ENCODE measurements around the gene SLC25A26. TPM values are rescaled to one million over a fixed set of nuclear protein-coding genes. Genes with fewer than 3 reads are reported as not detected.

Gene SLC25A26
- total RNA-seq, 2 experiments from 2014 or later, result 11.7 to 12.0 TPM

DNA sequence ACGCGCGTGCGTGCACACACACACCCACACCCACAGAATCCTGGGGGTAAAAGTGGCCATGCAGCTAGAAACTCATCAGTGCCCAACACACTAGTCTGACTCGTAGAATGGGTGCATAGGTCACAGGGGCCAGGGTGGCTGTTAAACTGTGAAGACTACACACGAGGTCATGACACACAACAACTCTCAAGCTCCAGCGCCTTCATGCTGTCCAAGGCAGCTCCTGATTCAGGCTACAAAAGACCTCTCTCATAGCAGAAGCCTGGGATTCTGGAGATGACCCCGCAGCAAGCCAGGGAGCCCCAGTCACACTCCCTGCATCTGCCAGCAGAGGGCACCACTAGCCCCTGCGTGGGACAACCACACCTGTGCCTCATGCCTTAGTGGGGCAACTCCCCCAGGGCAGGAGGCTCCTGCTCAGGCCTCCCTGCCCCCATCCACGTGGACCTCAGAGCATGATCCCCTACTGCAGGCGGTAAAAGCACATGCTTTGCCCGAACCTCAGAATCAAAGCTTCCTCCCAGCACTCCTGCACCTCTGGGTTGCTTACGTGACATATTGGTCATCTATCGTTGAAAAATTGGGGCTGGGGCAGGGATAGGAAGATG is 186.9 kb downstream of the SLC25A26 start:
- H3K27ac Mint-ChIP-seq, result no peak overlapping the region
- DNase-seq, result peak; percentile 75
- CTCF ChIA-PET, result interaction anchor here (0.6 to 1.7 kb wide), 17 partner anchors 11 to 414 kb away, joined by 3 to 8 read pairs (median 3); no protein-coding TSS in a partner anchor
- no peaks in the 10 kb centered on the region for H3K27me3 Mint-ChIP-seq
- no peaks in the 10 kb centered on the region for H3K9me3 Mint-ChIP-seq
- peaks cover 5% of the 10 kb centered on the region for H3K4me1 Mint-ChIP-seq
- POLR2A ChIA-PET, result no interaction called here
- H3K36me3 Mint-ChIP-seq (ENCODE audit: low read depth), result peaks cover 8% of the 10 kb centered on the region
- H3K4me3 Mint-ChIP-seq, result no peak overlapping the region

DNA sequence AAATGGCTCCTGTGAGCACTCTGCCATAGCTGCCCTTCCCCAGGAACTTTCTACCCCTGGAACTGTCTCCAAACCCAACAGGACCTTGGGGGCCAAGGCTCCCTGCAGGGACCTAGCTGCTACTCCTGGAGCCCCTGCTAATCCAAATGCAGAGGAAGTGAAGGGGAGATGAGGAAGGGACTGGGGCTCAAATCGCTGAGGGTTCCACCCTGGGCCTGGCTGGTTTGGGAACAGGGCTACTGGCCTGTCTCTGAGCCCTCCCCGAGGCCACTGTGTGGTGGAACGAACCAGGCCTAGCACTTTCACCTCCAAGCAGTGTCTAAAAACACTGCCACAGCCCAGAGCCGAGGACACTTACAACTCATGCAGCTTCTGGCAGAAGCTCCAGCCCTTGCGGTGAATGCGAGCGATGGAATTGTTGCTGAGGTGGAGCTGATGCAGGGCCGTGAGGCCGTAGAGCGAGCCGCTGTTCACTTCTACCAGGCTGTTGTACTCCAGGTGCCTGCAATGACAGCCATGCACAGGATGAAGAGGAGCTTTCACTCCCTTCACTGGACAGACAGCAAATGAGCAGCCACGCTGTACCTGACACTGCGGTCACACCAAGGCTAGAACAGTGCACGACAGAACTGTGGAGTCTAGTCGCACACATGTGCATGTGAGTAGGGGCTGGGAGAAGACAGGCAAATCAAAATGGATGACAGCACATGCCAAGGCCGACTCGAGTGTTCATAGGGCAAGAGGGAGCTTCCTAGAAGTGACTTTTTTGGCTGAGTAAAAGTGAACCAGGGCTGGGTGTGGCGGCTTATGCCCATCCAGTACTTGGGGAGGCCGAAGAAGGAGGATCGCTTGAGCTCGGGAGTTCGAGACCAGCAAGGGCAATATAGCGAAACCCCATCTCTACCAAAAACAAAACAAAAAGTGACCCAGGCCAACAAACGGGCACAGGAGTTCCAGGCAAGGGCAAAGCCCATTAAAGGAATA is 189.3 kb downstream of the SLC25A26 start:
- peaks cover 11% of the 10 kb centered on the region for H3K36me3 Mint-ChIP-seq (ENCODE audit: low read depth)
- no peak for DNase-seq
- H3K27ac Mint-ChIP-seq, result no peak overlapping the region
- H3K9me3 Mint-ChIP-seq, result no peaks in the 10 kb centered on the region
- H3K4me3 Mint-ChIP-seq, result no peak overlapping the region
- H3K27me3 Mint-ChIP-seq, result no peaks in the 10 kb centered on the region
- peaks cover 6% of the 10 kb centered on the region for H3K4me1 Mint-ChIP-seq
- ChIA-PET CTCF (interaction anchor here (0.7 to 1.1 kb wide), 2 partner anchors 13 to 109 kb away, joined by 3 read pairs; no protein-coding TSS in a partner anchor), POLR2A (no interaction called here)

DNA sequence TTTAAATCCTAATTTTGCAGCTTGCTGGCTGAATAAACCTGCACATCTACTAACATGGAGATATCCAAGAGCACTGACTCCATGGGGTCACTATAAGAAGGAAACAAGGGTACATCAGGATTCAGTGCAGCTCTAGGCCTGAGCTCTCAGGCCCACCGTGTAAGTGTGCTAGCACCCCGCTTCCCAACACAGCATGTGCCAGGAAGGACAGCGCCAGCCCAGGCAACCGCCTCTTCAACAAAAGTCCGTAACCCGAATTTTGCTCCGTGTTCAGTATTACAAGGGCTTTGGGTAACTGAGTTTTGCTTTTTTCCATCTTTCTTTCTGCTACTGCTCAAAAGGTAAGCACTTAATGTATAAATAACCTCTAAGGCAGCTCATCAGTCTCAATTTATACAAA is 190.2 kb downstream of the SLC25A26 start:
- H3K4me1 Mint-ChIP-seq, result peaks cover 6% of the 10 kb centered on the region
- DNase-seq, result no peak
- H3K27me3 Mint-ChIP-seq, result no peaks in the 10 kb centered on the region
- ChIA-PET POLR2A (no interaction called here), CTCF (interaction anchor here (0.7 to 1.7 kb wide), 2 partner anchors 14 to 16 kb away, joined by 3 to 5 read pairs; no protein-coding TSS in a partner anchor)
- H3K4me3 Mint-ChIP-seq, result no peak overlapping the region
- no peak overlapping the region for H3K27ac Mint-ChIP-seq
- H3K9me3 Mint-ChIP-seq, result no peaks in the 10 kb centered on the region
- peaks cover 14% of the 10 kb centered on the region for H3K36me3 Mint-ChIP-seq (ENCODE audit: low read depth)

DNA sequence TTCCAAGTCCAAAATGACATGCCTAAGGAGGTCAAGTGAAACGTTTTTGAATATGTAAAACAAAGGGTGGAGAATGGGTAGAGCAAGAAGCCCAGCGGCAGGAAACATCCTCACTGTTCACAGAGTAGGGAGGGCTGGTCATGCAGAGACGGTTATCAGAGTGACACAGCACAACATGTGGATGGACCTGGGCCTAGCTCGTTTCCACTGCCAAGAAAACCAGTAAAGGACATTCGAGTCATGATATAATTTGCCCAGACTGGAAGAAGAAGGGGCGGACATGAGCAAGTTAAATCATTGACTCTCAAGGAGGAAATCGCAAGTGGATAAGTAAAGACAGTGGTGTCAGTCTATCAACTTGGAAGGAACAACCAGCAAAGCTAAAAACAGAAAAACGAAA is 190.7 kb downstream of the SLC25A26 start:
- ChIA-PET CTCF (interaction anchor here (1.7 kb wide), 1 partner anchor 16 kb away, joined by 5 read pairs; no protein-coding TSS in a partner anchor), POLR2A (no interaction called here)
- no peak overlapping the region for H3K27ac Mint-ChIP-seq
- no peaks in the 10 kb centered on the region for H3K27me3 Mint-ChIP-seq
- H3K4me1 Mint-ChIP-seq, result peaks cover 6% of the 10 kb centered on the region
- no peak for DNase-seq
- H3K36me3 Mint-ChIP-seq (ENCODE audit: low read depth), result peaks cover 19% of the 10 kb centered on the region
- H3K9me3 Mint-ChIP-seq, result no peaks in the 10 kb centered on the region
- H3K4me3 Mint-ChIP-seq, result no peak overlapping the region

DNA sequence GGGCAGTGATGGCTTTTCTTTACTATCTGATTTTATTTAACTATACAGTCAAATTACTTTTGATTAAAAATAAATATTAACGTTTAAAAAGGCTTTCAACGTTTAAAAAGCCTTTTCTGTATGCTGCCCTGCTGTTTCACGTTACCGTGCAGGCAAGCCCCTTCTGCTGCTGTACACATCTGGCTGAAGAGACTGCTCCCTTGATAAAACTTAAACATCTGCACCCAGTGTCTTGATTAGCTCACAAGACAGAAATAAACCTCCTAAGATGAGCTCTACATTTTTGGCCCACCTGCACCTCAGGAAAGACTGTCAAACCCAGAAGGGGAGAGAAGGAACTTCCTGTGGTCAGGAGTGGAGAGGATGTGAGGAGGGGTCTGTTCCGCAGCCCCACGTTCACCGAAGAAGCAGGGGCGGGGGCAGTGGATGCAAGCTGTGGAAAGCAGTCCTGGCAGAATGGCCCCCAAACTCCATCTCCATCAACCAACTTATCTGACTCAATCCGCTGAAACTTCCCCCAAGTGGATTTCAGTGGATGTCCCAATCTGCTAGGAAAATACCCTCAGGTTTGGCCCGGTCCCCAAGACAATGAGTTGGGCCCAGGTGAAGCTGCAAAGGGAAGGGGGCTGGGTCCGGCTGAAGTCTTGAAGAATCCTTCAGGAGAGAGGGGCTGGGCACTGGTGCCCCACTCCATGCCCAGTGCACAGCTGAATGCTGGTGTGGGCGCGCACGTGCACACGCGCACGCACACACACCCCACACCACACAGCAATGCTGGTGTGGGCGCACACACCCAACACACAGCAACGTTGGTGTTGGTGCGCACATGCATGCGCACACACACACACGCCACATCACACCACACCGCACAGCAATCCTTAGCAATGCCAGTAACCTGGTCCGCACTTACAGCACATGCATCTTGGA is 191.4 kb downstream of the SLC25A26 start:
- Mint-ChIP-seq H3K27me3 (no peaks in the 10 kb centered on the region), H3K36me3 (ENCODE audit: low read depth) (peaks cover 20% of the 10 kb centered on the region), H3K4me1 (peaks cover 6% of the 10 kb centered on the region), H3K27ac (no peak overlapping the region), H3K4me3 (no peak overlapping the region), H3K9me3 (no peaks in the 10 kb centered on the region)
- no peak for DNase-seq
- ChIA-PET CTCF (interaction anchor here (1.7 kb wide), 1 partner anchor 17 kb away, joined by 5 read pairs; no protein-coding TSS in a partner anchor), POLR2A (no interaction called here)

DNA sequence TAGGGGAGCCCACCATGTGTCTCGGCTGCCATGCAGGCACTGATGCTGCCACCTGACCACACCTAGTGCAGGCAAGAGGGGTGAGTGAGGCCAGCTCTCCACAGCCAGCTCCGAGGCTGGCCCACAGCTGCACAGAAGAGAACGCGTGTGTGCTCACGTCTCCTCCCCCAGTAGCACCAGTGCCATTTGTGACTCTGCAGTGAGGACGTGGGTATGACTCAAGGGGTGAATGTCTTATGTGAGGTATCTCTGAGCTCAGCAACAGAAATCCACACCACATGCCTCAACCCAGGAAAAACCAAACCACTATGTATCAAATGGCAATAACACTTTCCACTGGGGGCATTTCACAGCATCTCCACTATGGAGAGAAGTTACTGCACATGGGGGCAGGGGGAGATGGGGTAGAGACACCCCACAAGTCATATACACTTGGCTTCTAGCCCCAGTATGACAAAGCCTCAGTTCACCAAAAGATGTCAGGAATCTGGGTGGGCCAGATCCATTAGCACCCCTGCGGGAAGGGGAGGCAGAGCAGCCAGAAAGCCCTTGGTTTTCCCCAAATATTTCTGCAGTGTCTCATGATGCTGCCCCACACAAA is 192.4 kb downstream of the SLC25A26 start:
- DNase-seq, result no peak
- Mint-ChIP-seq H3K4me3 (no peak overlapping the region), H3K36me3 (ENCODE audit: low read depth) (peaks cover 16% of the 10 kb centered on the region), H3K27me3 (no peaks in the 10 kb centered on the region), H3K4me1 (peaks cover 6% of the 10 kb centered on the region), H3K9me3 (no peaks in the 10 kb centered on the region), H3K27ac (no peak overlapping the region)
- ChIA-PET POLR2A (no interaction called here), CTCF (no interaction called here)

DNA sequence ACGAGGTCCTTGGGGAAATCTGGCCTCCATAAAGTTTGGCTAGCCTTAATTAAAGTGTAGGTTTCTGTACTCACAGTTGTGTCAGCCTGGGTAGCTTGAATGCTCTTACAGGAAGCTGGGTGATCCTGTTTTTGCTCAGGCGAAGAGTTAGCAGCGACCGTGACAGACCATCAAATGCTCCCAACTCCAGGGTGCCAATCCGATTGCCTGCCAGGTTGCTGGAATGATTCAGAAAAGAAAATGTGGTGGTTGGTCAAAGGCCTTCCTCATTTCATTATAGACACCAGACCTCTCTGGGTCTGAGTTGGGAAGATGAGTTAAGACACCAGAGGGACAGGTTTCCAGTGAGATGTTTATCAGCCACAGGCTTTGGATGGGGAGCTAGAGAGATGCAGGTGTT is 194.0 kb downstream of the SLC25A26 start:
- Mint-ChIP-seq H3K27ac (no peak overlapping the region), H3K27me3 (no peaks in the 10 kb centered on the region), H3K4me3 (no peak overlapping the region), H3K4me1 (peaks cover 6% of the 10 kb centered on the region), H3K9me3 (peaks cover 2% of the 10 kb centered on the region), H3K36me3 (ENCODE audit: low read depth) (peaks cover 22% of the 10 kb centered on the region)
- DNase-seq, result no peak
- ChIA-PET POLR2A (no interaction called here), CTCF (interaction anchor here (0.9 to 1.2 kb wide), 2 partner anchors 10 to 152 kb away, joined by 3 read pairs; no protein-coding TSS in a partner anchor)

DNA sequence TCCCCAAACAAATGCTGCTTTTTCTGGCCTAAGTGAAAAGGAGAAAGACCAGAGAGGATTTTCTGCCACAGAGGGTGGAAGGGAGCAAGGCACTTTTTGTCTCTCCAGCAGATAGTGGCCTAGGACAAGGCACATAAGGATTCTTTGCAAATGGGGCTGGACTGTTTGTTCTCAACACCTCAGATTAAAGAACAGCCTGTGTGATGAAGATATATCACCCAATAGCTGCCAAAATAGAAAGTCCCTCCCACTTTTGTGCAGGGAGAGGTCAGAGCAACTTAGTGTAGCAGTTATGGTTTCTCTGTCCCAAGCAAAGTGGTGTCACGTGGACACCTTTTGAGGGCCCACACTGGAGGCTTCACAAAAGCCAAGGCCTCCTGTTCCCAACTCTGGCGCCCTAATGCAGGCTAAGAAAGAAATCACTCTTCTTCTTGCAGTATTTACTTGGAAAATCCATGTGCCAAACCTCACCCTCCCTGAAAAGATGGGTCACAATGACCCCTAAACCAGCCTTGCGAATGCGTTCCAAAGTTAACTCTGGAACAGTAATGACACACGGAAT is 195.1 kb downstream of the SLC25A26 start:
- POLR2A ChIA-PET, result no interaction called here
- H3K4me1 Mint-ChIP-seq, result peaks cover 12% of the 10 kb centered on the region
- H3K27ac Mint-ChIP-seq, result no peak overlapping the region
- H3K27me3 Mint-ChIP-seq, result no peaks in the 10 kb centered on the region
- CTCF ChIA-PET, result no interaction called here
- no peak overlapping the region for H3K4me3 Mint-ChIP-seq
- peaks cover 12% of the 10 kb centered on the region for H3K9me3 Mint-ChIP-seq
- peaks cover 33% of the 10 kb centered on the region for H3K36me3 Mint-ChIP-seq (ENCODE audit: low read depth)
- no peak for DNase-seq

DNA sequence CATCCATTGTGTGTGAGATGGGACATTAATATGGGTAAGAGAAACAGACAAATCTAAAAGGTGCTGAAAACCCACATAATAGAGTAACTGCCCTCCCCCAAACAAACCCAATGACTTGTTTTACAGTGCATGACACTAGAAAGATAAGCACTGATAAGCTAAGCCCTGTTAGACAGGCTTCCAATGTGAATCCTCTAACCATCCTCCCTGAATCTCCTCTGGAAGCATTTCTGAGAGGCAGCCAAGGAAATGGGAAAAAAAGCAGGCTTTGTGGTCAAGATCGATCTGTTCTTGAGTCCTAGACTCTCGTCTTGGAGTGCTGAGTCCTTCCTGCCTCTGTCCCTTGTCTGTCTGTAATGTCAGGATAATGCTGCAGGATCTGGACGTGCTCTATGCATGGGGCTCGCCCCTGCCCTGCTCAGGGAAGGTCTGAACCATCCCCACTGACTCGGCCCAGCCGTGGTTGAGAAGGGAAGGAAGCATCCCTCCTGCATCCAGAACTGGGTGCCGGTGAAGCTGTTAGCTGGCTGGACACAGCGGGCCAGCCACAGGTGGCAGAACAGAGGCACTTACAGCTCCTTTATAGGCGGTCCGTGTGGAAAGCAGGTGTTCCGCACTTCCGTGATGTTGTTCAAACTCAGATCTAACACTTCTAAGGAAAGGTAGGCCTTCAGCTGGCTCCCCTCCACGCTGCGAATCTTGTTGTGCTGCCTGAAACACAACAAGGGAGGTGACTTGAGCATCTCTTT is 195.9 kb downstream of the SLC25A26 start:
- H3K27ac Mint-ChIP-seq, result no peak overlapping the region
- ChIA-PET CTCF (interaction anchor here (0.9 kb wide), 1 partner anchor 77 kb away, joined by 3 read pairs; no protein-coding TSS in a partner anchor), POLR2A (no interaction called here)
- no peak for DNase-seq
- H3K9me3 Mint-ChIP-seq, result peaks cover 17% of the 10 kb centered on the region
- no peak overlapping the region for H3K4me3 Mint-ChIP-seq
- H3K36me3 Mint-ChIP-seq (ENCODE audit: low read depth), result peaks cover 39% of the 10 kb centered on the region
- H3K4me1 Mint-ChIP-seq, result peaks cover 12% of the 10 kb centered on the region
- H3K27me3 Mint-ChIP-seq, result no peaks in the 10 kb centered on the region

DNA sequence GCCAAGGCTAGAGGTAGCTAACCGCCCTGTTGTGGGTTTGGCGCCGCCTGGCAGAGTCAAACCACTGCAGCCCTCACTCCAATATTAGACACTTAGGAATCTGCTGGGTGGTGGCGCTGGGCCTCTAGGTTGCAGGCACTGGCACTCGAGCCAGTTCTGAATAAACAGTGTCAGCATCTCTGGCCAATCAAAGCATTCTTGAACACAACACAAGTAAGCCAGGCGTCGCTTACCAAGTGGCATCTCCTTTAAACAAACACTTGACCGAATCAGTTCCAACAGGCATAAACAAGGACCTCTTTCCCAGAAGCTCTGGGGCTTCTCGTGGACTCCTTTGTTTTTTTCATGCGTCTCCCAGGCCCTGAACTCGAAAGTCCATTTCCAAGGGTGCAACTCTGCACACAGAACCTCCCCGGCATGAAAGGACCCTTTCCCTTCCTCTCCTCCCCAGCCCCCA is 197.7 kb downstream of the SLC25A26 start:
- Mint-ChIP-seq H3K9me3 (peaks cover 27% of the 10 kb centered on the region), H3K27me3 (no peaks in the 10 kb centered on the region), H3K36me3 (ENCODE audit: low read depth) (peaks cover 47% of the 10 kb centered on the region), H3K27ac (no peak overlapping the region), H3K4me1 (peaks cover 8% of the 10 kb centered on the region), H3K4me3 (no peak overlapping the region)
- ChIA-PET CTCF (interaction anchor here (1.2 kb wide), 1 partner anchor 10 kb away, joined by 3 read pairs; no protein-coding TSS in a partner anchor), POLR2A (no interaction called here)
- no peak for DNase-seq

DNA sequence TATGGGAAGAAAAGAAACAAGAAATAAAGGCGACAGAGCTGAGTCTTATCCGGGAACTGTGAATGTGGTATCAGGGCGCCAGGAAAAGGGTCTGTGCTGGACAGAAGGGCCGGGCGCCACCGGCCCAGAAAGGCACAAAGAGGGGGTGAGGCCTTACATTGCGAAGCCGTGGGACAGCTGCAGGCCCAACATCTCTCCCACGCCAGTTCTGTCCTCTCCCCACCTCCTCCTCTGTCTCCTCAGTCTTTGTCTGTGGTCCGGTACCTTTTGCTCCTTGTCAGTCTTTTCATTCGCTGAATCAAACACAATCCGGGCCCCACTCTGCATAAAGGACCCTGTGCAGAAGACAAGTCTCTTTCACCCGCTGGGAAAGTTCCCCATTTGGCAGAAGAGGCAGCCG is 198.2 kb downstream of the SLC25A26 start:
- H3K4me3 Mint-ChIP-seq, result no peak overlapping the region
- peak overlapping the region; percentile 19 for H3K27ac Mint-ChIP-seq
- H3K4me1 Mint-ChIP-seq, result peaks cover 8% of the 10 kb centered on the region
- H3K27me3 Mint-ChIP-seq, result no peaks in the 10 kb centered on the region
- H3K36me3 Mint-ChIP-seq (ENCODE audit: low read depth), result peaks cover 48% of the 10 kb centered on the region
- CTCF ChIA-PET, result interaction anchor here (1.2 kb wide), 1 partner anchor 11 kb away, joined by 3 read pairs; no protein-coding TSS in a partner anchor
- POLR2A ChIA-PET, result no interaction called here
- no peak for DNase-seq
- H3K9me3 Mint-ChIP-seq, result peaks cover 30% of the 10 kb centered on the region
